HCT116 (cell line): ENCODE measurements around the gene KIF13A. TPM values are rescaled to one million over a fixed set of nuclear protein-coding genes. Genes with fewer than 3 reads are reported as not detected.

Experiments used
- ATAC-seq: fragments of 200-7000 bp; cut with Tn5 transposase; 2 replicates; pipeline ENCODE4 v1.9.1; 2020; ENCODE audit warnings: mild to moderate bottlenecking, moderate library complexity
- BruUV-seq: library from RNA; stranded (reverse); fragments of 400-500 nt; replicated peaks from 2 replicates; lab custom pipeline; 2021; lab: Mats Ljungman, UMichigan
- CTCF ChIA-PET: fragments of 300-600 bp; sonication (Branson Sonifier 250); formaldehyde crosslinking; loops from one replicate; lab custom pipeline; 2021; ENCODE audit warnings: antibody characterized with exemption; lab: Charles Lee
- POLR2A ChIA-PET: fragments of 300-600, 350-600 bp; sonication (Branson Sonifier 250); formaldehyde crosslinking; loops from one replicate; lab custom pipeline; 2021; ENCODE audit warnings: antibody characterized with exemption; lab: Charles Lee
- RAD21 ChIA-PET, 2 experiments: fragments of 300-600 bp; sonication (Branson Sonifier 250); formaldehyde crosslinking; loops; one replicate each; lab custom pipeline; 2023; ENCODE audit warnings: low total read pairs in 2 of 2; ENCODE audit not compliant: uncharacterized antibody in 2 of 2, unreplicated experiment in 2 of 2, low non-redundant PET in 1 of 2; lab: Charles Lee
- DNase-seq: peaks from one replicate; pipeline ENCODE4 v3.0.0-alpha.2; 2010; ENCODE audit warnings: low read depth, low spot score
- H2AFZ ChIP-seq: fragments of 200-600 bp; shearing (Covaris generic), sonication (generic); 2 replicates; pipeline ENCODE4 v1.6.1; 2017; ENCODE audit warnings: low read depth, mixed run types, mixed read lengths, antibody characterized with exemption, low read length; ENCODE audit not compliant: poor library complexity, severe bottlenecking
- H3K27ac ChIP-seq: 2 replicates; pipeline ENCODE4 v1.5.1; 2012; ENCODE audit warnings: low read depth, low read length
- H3K27me3 ChIP-seq: fragments of 200-600 bp; sonication (generic); 2 replicates; pipeline ENCODE4 v1.6.1; 2016; ENCODE audit warnings: mixed run types, low read length, mixed read lengths; ENCODE audit not compliant: insufficient read depth
- H3K36me3 ChIP-seq, 2 experiments: fragments of 200-500 bp in 1 of 2; fragments of 200-600 bp in 1 of 2; sonication (Bioruptor generic) in 1 of 2; sonication (generic) in 1 of 2; 2 replicates each; pipeline versions ENCODE4 v1.5.1 to v1.6.1; 2014 to 2016; ENCODE audit warnings: low read length in 2 of 2, inconsistent platforms in 1 of 2, mixed read lengths in 1 of 2, mixed run types in 1 of 2; ENCODE audit not compliant: insufficient read depth in 2 of 2, control insufficient read depth in 1 of 2
- H3K4me1 ChIP-seq, 2 experiments: fragments of 200-600 bp in 1 of 2; sonication (generic) in 1 of 2; 2 replicates each; pipeline versions ENCODE4 v1.5.1 to v1.6.1; 2012 to 2017; ENCODE audit warnings: low read length in 2 of 2, inconsistent platforms in 1 of 2, mild to moderate bottlenecking in 1 of 2, mixed read lengths in 1 of 2, mixed run types in 1 of 2, moderate library complexity in 1 of 2; ENCODE audit not compliant: insufficient read depth in 2 of 2, control insufficient read depth in 1 of 2
- H3K4me2 ChIP-seq: fragments of 200-600 bp; sonication (generic); 2 replicates; pipeline ENCODE4 v1.6.1; 2017; ENCODE audit warnings: mixed run types, low read length, mixed read lengths
- H3K4me3 ChIP-seq, 2 experiments: fragments of 200-600 bp in 1 of 2; sonication (generic) in 1 of 2; replicated peaks in 1 of 2; 2 replicates each; pipeline ENCODE4 v1.5.1; 2011 to 2016; ENCODE audit warnings: low read length in 2 of 2, control low read depth in 1 of 2, low read depth in 1 of 2, mild to moderate bottlenecking in 1 of 2, mixed read lengths in 1 of 2, mixed run types in 1 of 2
- H3K79me2 ChIP-seq: fragments of 200-600 bp; sonication (generic); 2 replicates; pipeline ENCODE4 v1.6.1; 2017; ENCODE audit warnings: mild to moderate bottlenecking, mixed run types, low read length, moderate library complexity, mixed read lengths; ENCODE audit not compliant: insufficient read depth
- H3K9ac ChIP-seq: fragments of 200-600 bp; sonication (generic); 2 replicates; pipeline ENCODE4 v1.6.1; 2016; ENCODE audit warnings: low read length, mixed read lengths
- H3K9me2 ChIP-seq: fragments of 200-600 bp; sonication (generic), shearing (Covaris generic); 2 replicates; pipeline ENCODE4 v1.6.1; 2017; ENCODE audit warnings: mixed run types, mild to moderate bottlenecking, moderate library complexity; ENCODE audit not compliant: insufficient read depth
- H3K9me3 ChIP-seq, 2 experiments: fragments of 200-500 bp in 1 of 2; fragments of 200-600 bp in 1 of 2; sonication (Bioruptor generic) in 1 of 2; sonication (generic) in 1 of 2; 2 replicates each; pipeline ENCODE4 v1.6.1; 2014 to 2017; ENCODE audit warnings: low read length in 2 of 2, mixed read lengths in 2 of 2, inconsistent platforms in 1 of 2, low read depth in 1 of 2, mild to moderate bottlenecking in 1 of 2, mixed run types in 1 of 2, moderate library complexity in 1 of 2; ENCODE audit not compliant: control insufficient read depth in 1 of 2, insufficient read depth in 1 of 2
- H4K20me1 ChIP-seq: fragments of 200-600 bp; sonication (generic), shearing (Covaris generic); 2 replicates; pipeline ENCODE4 v1.6.1; 2017; ENCODE audit warnings: mixed run types, mild to moderate bottlenecking, moderate library complexity; ENCODE audit not compliant: insufficient read depth
- CBX3 ChIP-seq: IDR thresholded peaks from 2 replicates; pipeline ENCODE4 v1.6.1; 2012; ENCODE audit warnings: low read depth
- CTCF ChIP-seq, 3 experiments: fragments of 200-600 bp in 1 of 3; sonication (generic) in 1 of 3; IDR thresholded peaks in 2 of 3; conservative IDR thresholded peaks in 1 of 3; 2 replicates each; pipeline ENCODE4 v1.5.1; 2012 to 2017; ENCODE audit warnings: low read depth in 2 of 3, low read length in 2 of 3, antibody characterized with exemption in 1 of 3, borderline replicate concordance in 1 of 3, control low read depth in 1 of 3, mild to moderate bottlenecking in 1 of 3, mixed read lengths in 1 of 3, mixed run types in 1 of 3, moderate library complexity in 1 of 3; ENCODE audit not compliant: insufficient read depth in 1 of 3
- EZH2phosphoT487 ChIP-seq: fragments of 200-600 bp; IDR thresholded peaks from 2 replicates; pipeline ENCODE4 v1.6.1; 2018; ENCODE audit warnings: antibody characterized with exemption, borderline replicate concordance
- FOSL1 ChIP-seq: IDR thresholded peaks from 2 replicates; pipeline ENCODE4 v1.6.1; 2012; ENCODE audit warnings: low read depth
- JUND ChIP-seq: IDR thresholded peaks from 2 replicates; pipeline ENCODE4 v1.6.1; 2012
- MAX ChIP-seq: IDR thresholded peaks from 2 replicates; pipeline ENCODE4 v1.6.1; 2012
- POLR2AphosphoS5 ChIP-seq: IDR thresholded peaks from 2 replicates; pipeline ENCODE4 v1.6.1; 2011; ENCODE audit warnings: mild to moderate bottlenecking, low read depth, low read length, moderate library complexity
- RAD21 ChIP-seq: IDR thresholded peaks from 2 replicates; pipeline ENCODE4 v1.6.1; 2012; ENCODE audit warnings: low read depth, mild to moderate bottlenecking
- SP1 ChIP-seq: IDR thresholded peaks from 2 replicates; pipeline ENCODE4 v1.6.1; 2012; ENCODE audit warnings: low read depth
- SRF ChIP-seq: IDR thresholded peaks from 2 replicates; pipeline ENCODE4 v1.6.1; 2012; ENCODE audit warnings: low read depth
- TCF7L2 ChIP-seq: IDR thresholded peaks from 2 replicates; pipeline ENCODE4 v1.7.0; 2011; ENCODE audit warnings: borderline replicate concordance, inconsistent platforms; ENCODE audit not compliant: insufficient read depth, insufficient read length; ENCODE audit errors: extremely low read depth
- YY1 ChIP-seq: IDR thresholded peaks from 2 replicates; pipeline ENCODE4 v1.6.1; 2011; ENCODE audit warnings: low read length, low read depth, moderate library complexity, mild to moderate bottlenecking; ENCODE audit not compliant: insufficient replicate concordance; ENCODE audit errors: extremely low read depth
- ZBTB33 ChIP-seq: IDR thresholded peaks from 2 replicates; pipeline ENCODE4 v1.6.1; 2011; ENCODE audit warnings: mild to moderate bottlenecking, low read length, moderate library complexity; ENCODE audit not compliant: insufficient replicate concordance; ENCODE audit errors: extremely low read depth
- ZFX ChIP-seq: fragments of 450-650 bp; IDR thresholded peaks from 2 replicates; pipeline ENCODE4 v1.6.1; 2017
- ZNF274 ChIP-seq: fragments of 200-500 bp; sonication (Bioruptor generic); IDR thresholded peaks from 2 replicates; pipeline ENCODE4 v1.6.1; 2014; ENCODE audit warnings: mild to moderate bottlenecking, low read depth, low read length, inconsistent platforms
- intact Hi-C: fragments of 100-400 bp; cut with micrococcal nuclease; formaldehyde crosslinking; loops from 2 replicates; pipeline ENCODE4 v1.10.0; 2022
- total RNA-seq: library from RNA; stranded (reverse); gene quantifications from one replicate; pipeline ENCODE4 v1.2.1, GENCODE V29; 2021; ENCODE audit not compliant: unreplicated experiment

The KIF13A gene
- total RNA-seq, 1 experiment from 2014 or later: 23.1 TPM

- Histone ChIP-seq H3K4me2 (no peak overlapping the region), H3K27ac (no peak overlapping the region), H3K27me3 (no peaks in the 10 kb centered on the region), H3K9ac (no peak overlapping the region), H3K9me2 (no peaks in the 10 kb centered on the region), H2AFZ (no peak overlapping the region), H3K36me3 (no peaks in the 10 kb centered on the region), H3K4me1 (peaks cover 13 to 34% of the 10 kb centered on the region in 2 experiments), H4K20me1 (no peaks in the 10 kb centered on the region), H3K4me3 (no peak overlapping the region), H3K9me3 (no peaks in the 10 kb centered on the region), H3K79me2 (peaks cover 8% of the 10 kb centered on the region)
- BruUV-seq: no TSS peak
- no peak for DNase-seq
- intact Hi-C loops: no loop called here
- ChIA-PET RAD21 (no interaction called here), CTCF (no interaction called here), POLR2A (no interaction called here)
- ATAC-seq: no peak
- TF ChIP-seq TCF7L2 (no peak), ZNF274 (no peak), CBX3 (no peak), ZBTB33 (no peak), RAD21 (no peak), MAX (no peak), SP1 (no peak), YY1 (no peak), JUND (no peak), ZFX (no peak), CTCF (IDR thresholded peaks at IDR 0.05 in 2 of 3, conservative IDR thresholded peaks at IDR 0.05 in 1 of 3; ENCODE audit: borderline replicate concordance in 1 of 3, insufficient read depth in 1 of 3, low read depth in 2 of 3, low read length in 2 of 3) (no peak), POLR2AphosphoS5 (no peak), FOSL1 (no peak), SRF (no peak), EZH2phosphoT487 (no peak)
Observed at GRCh38 chr6:17968876-17969275, 18.6 kb downstream of the KIF13A start.
